Measurements from ENCODE around the gene HTN1. TPM values are rescaled to one million over a fixed set of nuclear protein-coding genes. Genes with fewer than 3 reads are reported as not detected.
"Not testable (repeated sequence)": the region's sequence is repeated elsewhere in the genome, so short reads cannot be mapped to it uniquely, and the experiment has no call there.

The HTN1 gene
- not detected for total RNA-seq

GRCh38 chr4:70050138-70050537 is at the start of gene HTN1:
Gene HTN1, plus strand, starts transcription at chr4:70050438. Its CDS starts 2,639 bp downstream, at chr4:70053077.
- not testable (repeated sequence) for H3K9me3 ChIP-seq, H3K27me3 ChIP-seq, ATAC-seq, H3K4me1 ChIP-seq, H3K4me3 ChIP-seq, H3K36me3 ChIP-seq, H3K27ac ChIP-seq
- WGBS, 2 donors (ENCODE audit: low coverage in 1 of 2), result 50 to 59% methylated on average over 4 of the region's 6 CpGs

DNA sequence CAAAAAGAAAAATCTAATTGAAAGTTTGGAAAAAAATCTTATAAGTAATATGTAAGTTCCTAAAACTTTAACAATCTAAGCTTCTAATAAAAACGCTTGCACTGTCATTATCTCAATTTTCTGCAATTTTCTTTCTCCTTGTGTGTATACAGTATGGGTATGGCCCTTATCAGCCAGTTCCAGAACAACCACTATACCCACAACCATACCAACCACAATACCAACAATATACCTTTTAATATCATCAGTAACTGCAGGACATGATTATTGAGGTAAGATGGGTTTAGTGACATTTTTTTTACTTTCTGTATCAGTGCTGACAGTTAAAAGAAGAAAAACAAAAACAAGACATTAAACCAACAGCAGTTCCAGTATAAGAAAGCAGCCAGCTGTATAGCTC is 49.5 kb upstream of the HTN1 start:
- H3K4me3 ChIP-seq, result no peak overlapping the region
- 82 to 89% methylated on average over 1 of the region's 1 CpG for WGBS, 2 donors (ENCODE audit: low coverage in 1 of 2)
- no peaks in the 10 kb centered on the region for H3K4me1 ChIP-seq
- no peak for ATAC-seq
- TF ChIP-seq POLR2A (IDR thresholded peaks at IDR 0.05) (no peak), EP300 (IDR thresholded peaks at IDR 0.05) (no peak), POLR2AphosphoS5 (IDR thresholded peaks at IDR 0.05) (no peak)
- TF ChIP-seq, protein P1, sequence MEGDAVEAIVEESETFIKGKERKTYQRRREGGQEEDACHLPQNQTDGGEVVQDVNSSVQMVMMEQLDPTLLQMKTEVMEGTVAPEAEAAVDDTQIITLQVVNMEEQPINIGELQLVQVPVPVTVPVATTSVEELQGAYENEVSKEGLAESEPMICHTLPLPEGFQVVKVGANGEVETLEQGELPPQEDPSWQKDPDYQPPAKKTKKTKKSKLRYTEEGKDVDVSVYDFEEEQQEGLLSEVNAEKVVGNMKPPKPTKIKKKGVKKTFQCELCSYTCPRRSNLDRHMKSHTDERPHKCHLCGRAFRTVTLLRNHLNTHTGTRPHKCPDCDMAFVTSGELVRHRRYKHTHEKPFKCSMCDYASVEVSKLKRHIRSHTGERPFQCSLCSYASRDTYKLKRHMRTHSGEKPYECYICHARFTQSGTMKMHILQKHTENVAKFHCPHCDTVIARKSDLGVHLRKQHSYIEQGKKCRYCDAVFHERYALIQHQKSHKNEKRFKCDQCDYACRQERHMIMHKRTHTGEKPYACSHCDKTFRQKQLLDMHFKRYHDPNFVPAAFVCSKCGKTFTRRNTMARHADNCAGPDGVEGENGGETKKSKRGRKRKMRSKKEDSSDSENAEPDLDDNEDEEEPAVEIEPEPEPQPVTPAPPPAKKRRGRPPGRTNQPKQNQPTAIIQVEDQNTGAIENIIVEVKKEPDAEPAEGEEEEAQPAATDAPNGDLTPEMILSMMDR (IDR thresholded peaks at IDR 0.05), result no peak
- H3K9me3 ChIP-seq, result no peaks in the 10 kb centered on the region
- H3K27me3 ChIP-seq, result no peaks in the 10 kb centered on the region
- H3K27ac ChIP-seq, result no peak overlapping the region
- no peaks in the 10 kb centered on the region for H3K36me3 ChIP-seq

DNA sequence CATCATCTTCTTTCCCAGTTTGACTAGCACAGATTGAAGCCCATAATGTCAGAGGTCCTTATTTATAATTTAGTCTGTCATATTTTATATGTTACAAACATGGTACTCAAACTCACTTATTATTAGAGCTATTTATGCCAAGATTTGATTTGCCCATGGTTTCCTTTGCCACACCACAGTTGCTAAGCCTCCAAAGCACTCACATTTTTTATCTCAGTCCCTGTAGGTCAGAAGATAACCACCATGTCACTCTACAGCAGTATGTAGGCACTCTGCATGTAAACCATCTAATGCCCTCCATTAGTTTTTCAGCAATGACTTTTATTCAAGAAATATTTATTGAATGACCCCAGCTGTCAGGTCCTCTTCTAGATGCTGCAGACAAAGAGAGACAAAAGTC is 47.7 kb upstream of the HTN1 start:
- H3K9me3 ChIP-seq, result no peaks in the 10 kb centered on the region
- no peak for ATAC-seq
- TF ChIP-seq EP300 (IDR thresholded peaks at IDR 0.05), result no peak
- TF ChIP-seq, protein P1 (IDR thresholded peaks at IDR 0.05), result no peak
- TF ChIP-seq POLR2AphosphoS5 (IDR thresholded peaks at IDR 0.05), result no peak
- TF ChIP-seq POLR2A (IDR thresholded peaks at IDR 0.05), result no peak

GRCh38 chr4:70008771-70009170 is 41.5 kb upstream of the HTN1 start:
- ATAC-seq, result no peak

More for the DNA sequence above, 47.7 kb upstream of the HTN1 start:
- Histone ChIP-seq H3K4me3 (no peak overlapping the region), H3K27ac (no peak overlapping the region), H3K27me3 (no peaks in the 10 kb centered on the region), H3K36me3 (no peaks in the 10 kb centered on the region), H3K4me1 (no peaks in the 10 kb centered on the region)

DNA sequence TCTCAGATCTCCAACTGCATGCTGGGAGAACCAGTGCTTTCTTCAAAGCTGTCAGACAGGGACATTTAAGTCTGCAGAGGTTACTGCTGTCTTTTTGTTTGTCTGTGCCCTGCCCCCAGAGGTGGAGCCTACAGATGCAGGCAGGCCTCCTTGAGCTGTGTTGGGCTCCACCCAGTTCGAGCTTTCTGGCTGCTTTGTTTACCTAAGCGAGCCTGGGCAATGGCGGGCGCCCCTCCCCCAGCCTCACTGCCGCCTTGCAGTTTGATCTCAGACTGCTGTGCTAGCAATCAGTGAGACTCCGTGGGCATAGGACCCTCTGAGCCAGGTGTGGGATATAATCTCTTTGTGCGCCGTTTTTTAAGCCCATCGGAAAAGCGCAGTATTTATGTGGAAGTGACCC is 31.2 kb upstream of the HTN1 start:
- not testable (repeated sequence) for H3K9me3 ChIP-seq, H3K27ac ChIP-seq, H3K36me3 ChIP-seq, H3K4me3 ChIP-seq, ATAC-seq, H3K4me1 ChIP-seq, H3K27me3 ChIP-seq
- no CpG with 5 or more reads among the region's 10 CpGs for WGBS, 2 donors (ENCODE audit: low coverage in 1 of 2)

More at GRCh38 chr4:70008771-70009170, 41.5 kb upstream of the HTN1 start:
- Histone ChIP-seq H3K27ac (no peak overlapping the region), H3K36me3 (no peaks in the 10 kb centered on the region), H3K4me3 (no peak overlapping the region), H3K4me1 (no peaks in the 10 kb centered on the region), H3K9me3 (no peaks in the 10 kb centered on the region), H3K27me3 (no peaks in the 10 kb centered on the region)
- TF ChIP-seq EP300 (IDR thresholded peaks at IDR 0.05) (no peak), POLR2AphosphoS5 (IDR thresholded peaks at IDR 0.05) (no peak), POLR2A (IDR thresholded peaks at IDR 0.05) (no peak)
- TF ChIP-seq, protein P1 (IDR thresholded peaks at IDR 0.05), result no peak
- 54 to 71% methylated on average over 3 of the region's 3 CpGs for WGBS, 2 donors (ENCODE audit: low coverage in 1 of 2)

- Histone ChIP-seq H3K9me3 (no peaks in the 10 kb centered on the region), H3K27me3 (no peaks in the 10 kb centered on the region), H3K4me1 (no peaks in the 10 kb centered on the region), H3K27ac (no peak overlapping the region), H3K36me3 (no peaks in the 10 kb centered on the region), H3K4me3 (no peak overlapping the region)
- TF ChIP-seq POLR2AphosphoS5 (IDR thresholded peaks at IDR 0.05) (no peak), POLR2A (IDR thresholded peaks at IDR 0.05) (no peak), EP300 (IDR thresholded peaks at IDR 0.05) (no peak)
- TF ChIP-seq, protein P1 (IDR thresholded peaks at IDR 0.05), result no peak
- WGBS, 2 donors (ENCODE audit: low coverage in 1 of 2), result 76 to 77% methylated on average over 2 of the region's 2 CpGs
- ATAC-seq, result no peak
Measured at GRCh38 chr4:70023218-70023617, 27.0 kb upstream of the HTN1 start.

Measured in gastroesophageal sphincter (tissue), 4 donors.